ENCODE measurements around the gene TTC33. TPM values are rescaled to one million over a fixed set of nuclear protein-coding genes. Genes with fewer than 3 reads are reported as not detected.

Gene TTC33
- total RNA-seq, 6 experiments from 2014 or later: 5.6 to 9.2 (median 7.0) TPM

GRCh38 chr5:40490464-40491111 is 265.2 kb downstream of the TTC33 start:
- H3K4me1 ChIP-seq: peaks cover 0 to 2% (median 0%) of the 10 kb centered on the region in 4 donors
- H3K4me3 ChIP-seq: no peak overlapping the region
- intact Hi-C loops (cut with DNase I): no loop called here
- 48% methylated on average over 4 of the region's 4 CpGs for WGBS (ENCODE audit: insufficient coverage, low coverage, low lambda C conversion rate, missing lambda C conversion rate)
- no peaks in the 10 kb centered on the region for H3K27me3 ChIP-seq
- no peaks in the 10 kb centered on the region for H3K9me3 ChIP-seq
- ATAC-seq (no peak), DNase-seq (no peak)
- TF ChIP-seq, protein P1, sequence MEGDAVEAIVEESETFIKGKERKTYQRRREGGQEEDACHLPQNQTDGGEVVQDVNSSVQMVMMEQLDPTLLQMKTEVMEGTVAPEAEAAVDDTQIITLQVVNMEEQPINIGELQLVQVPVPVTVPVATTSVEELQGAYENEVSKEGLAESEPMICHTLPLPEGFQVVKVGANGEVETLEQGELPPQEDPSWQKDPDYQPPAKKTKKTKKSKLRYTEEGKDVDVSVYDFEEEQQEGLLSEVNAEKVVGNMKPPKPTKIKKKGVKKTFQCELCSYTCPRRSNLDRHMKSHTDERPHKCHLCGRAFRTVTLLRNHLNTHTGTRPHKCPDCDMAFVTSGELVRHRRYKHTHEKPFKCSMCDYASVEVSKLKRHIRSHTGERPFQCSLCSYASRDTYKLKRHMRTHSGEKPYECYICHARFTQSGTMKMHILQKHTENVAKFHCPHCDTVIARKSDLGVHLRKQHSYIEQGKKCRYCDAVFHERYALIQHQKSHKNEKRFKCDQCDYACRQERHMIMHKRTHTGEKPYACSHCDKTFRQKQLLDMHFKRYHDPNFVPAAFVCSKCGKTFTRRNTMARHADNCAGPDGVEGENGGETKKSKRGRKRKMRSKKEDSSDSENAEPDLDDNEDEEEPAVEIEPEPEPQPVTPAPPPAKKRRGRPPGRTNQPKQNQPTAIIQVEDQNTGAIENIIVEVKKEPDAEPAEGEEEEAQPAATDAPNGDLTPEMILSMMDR (IDR thresholded peaks at IDR 0.05): no peak
- no peak for TF ChIP-seq POLR2A (IDR thresholded peaks at IDR 0.05)
- H3K36me3 ChIP-seq: no peaks in the 10 kb centered on the region
- H3K27ac ChIP-seq: no peak overlapping the region

GRCh38 chr5:40489421-40489820 is 266.3 kb downstream of the TTC33 start:
- H3K4me3 ChIP-seq: no peak overlapping the region
- peaks cover 0 to 2% (median 0%) of the 10 kb centered on the region in 4 donors for H3K4me1 ChIP-seq
- H3K27me3 ChIP-seq: no peaks in the 10 kb centered on the region
- H3K9me3 ChIP-seq: no peaks in the 10 kb centered on the region
- 82% methylated on average over 3 of the region's 3 CpGs for WGBS (ENCODE audit: insufficient coverage, low coverage, low lambda C conversion rate, missing lambda C conversion rate)
- ATAC-seq: no peak
- H3K27ac ChIP-seq: no peak overlapping the region
- DNase-seq: no peak
- intact Hi-C loops (cut with DNase I): no loop called here
- H3K36me3 ChIP-seq: no peaks in the 10 kb centered on the region
- TF ChIP-seq, protein P1 (IDR thresholded peaks at IDR 0.05): no peak

DNA sequence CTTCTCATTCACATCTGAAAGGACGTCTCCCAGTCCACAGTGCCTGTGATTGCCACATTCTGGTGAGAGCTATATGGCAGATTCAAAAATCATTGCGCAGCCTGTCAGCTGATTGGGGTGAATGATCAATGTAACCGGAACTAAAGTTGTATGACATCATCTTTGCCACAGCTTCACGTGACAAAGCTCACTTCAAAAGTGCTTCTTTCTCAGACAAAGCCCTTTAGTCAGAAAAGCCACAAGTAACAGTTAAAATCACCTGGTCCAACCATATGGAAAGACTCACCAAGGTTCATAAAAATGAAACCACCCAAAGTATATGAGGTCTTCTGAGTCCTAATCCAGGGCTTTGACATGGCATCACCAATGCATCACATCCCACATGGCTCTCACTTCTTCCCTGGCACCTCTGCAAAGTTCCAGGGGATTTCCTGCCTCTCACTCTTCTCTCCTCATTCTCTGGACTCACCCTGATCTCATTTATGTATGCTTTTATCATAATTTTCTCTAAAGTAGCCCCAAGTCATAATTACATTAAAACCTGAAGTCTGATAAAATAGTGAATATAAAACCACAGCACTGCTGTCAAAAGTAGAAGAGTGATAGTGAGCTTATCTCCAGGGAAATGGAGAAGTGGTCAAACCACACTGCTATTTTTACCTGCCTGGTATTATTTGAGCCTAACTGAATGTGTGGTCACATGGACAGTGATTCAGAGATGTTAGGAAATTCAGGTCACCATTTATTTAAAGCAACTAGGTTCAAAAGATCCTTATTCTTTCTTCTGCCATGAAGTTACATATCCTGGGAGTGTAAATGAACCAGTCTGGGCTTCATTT is 269.1 kb downstream of the TTC33 start:
- ATAC-seq (peak in 2 of 4 donors; percentile 36 to 60), DNase-seq (peak in 1 of 3 donors; percentile 21)
- Histone ChIP-seq H3K27me3 (no peaks in the 10 kb centered on the region), H3K9me3 (peaks cover 0 to 3% (median 0%) of the 10 kb centered on the region in 4 donors), H3K4me1 (peaks cover 0 to 2% (median 0%) of the 10 kb centered on the region in 4 donors), H3K27ac (no peak overlapping the region), H3K4me3 (no peak overlapping the region), H3K36me3 (no peaks in the 10 kb centered on the region)
- no peak for TF ChIP-seq POLR2A (IDR thresholded peaks at IDR 0.05)
- TF ChIP-seq, protein P1 (IDR thresholded peaks at IDR 0.05): no peak
- intact Hi-C loops (cut with DNase I): no loop called here
- 65% methylated on average over 4 of the region's 4 CpGs for WGBS (ENCODE audit: insufficient coverage, low coverage, low lambda C conversion rate, missing lambda C conversion rate)

DNA sequence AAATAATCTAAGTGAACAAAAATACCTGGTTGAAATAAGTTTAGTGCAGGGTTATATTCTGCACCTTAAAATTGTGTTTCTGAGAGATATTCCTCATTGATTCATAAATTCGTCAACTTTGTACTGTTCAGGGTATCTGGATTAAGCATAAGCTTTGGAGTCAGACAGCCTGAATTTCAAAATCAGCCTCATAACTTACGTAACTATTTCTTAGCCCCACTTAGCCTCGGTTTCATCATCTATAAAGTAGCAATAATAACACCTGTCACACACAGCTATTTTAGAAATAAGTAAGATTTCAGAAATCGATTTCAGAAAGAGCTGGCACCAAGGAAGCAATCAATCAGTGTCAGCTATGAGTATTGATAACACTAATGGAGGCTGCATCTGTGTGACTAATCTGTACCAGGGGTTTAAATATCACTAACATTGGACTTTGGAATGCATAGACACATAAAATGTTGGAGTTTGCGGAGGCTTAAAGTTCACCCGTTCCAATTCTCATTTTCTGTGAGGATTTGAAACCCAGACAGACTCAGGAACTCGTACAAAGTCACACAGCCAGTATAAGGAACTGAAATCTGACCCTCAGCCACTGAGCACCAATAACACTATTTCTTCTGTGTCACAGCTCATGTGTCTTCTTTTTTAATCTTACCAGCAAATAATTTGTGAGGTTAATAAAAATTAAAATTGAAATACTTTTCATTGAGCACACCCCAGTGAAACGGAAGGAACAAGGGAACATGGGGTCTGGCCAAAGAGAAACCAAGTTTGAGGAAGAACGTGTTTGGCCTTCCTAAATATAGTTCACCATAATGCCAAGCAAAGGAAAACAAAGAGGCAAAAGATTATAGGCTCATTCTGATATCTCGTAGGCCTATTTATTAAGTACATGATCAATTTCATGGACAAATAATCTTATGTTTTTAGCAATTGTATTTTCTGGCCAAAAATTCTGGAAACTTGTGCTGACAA is 270.5 kb downstream of the TTC33 start:
- ATAC-seq (peak; percentile 42 to 85 (median 61)), DNase-seq (no peak)
- TF ChIP-seq, protein P1 (IDR thresholded peaks at IDR 0.05): no peak
- no peak for TF ChIP-seq POLR2A (IDR thresholded peaks at IDR 0.05)
- H3K4me3 ChIP-seq: no peak overlapping the region
- peaks cover 0 to 3% (median 0%) of the 10 kb centered on the region in 4 donors for H3K9me3 ChIP-seq
- H3K27me3 ChIP-seq: no peaks in the 10 kb centered on the region
- H3K36me3 ChIP-seq: no peaks in the 10 kb centered on the region
- H3K27ac ChIP-seq: peak overlapping the region in 1 of 3 donors; percentile 8
- peaks cover 0 to 2% (median 0%) of the 10 kb centered on the region in 4 donors for H3K4me1 ChIP-seq
- intact Hi-C loops (cut with DNase I): no loop called here
- 39% methylated on average over 10 of the region's 10 CpGs for WGBS (ENCODE audit: insufficient coverage, low coverage, low lambda C conversion rate, missing lambda C conversion rate)

Data from right lobe of liver (tissue), 6 donors.